Measurements from ENCODE around the gene AMD1. TPM values are rescaled to one million over a fixed set of nuclear protein-coding genes. Genes with fewer than 3 reads are reported as not detected.

The AMD1 gene
- total and polyA plus RNA-seq, 10 of the 15 experiments (the other 5 are each of a cell fraction or from before 2014, with no cell fraction given): 58.2 to 116 (median 79.3) TPM

DNA sequence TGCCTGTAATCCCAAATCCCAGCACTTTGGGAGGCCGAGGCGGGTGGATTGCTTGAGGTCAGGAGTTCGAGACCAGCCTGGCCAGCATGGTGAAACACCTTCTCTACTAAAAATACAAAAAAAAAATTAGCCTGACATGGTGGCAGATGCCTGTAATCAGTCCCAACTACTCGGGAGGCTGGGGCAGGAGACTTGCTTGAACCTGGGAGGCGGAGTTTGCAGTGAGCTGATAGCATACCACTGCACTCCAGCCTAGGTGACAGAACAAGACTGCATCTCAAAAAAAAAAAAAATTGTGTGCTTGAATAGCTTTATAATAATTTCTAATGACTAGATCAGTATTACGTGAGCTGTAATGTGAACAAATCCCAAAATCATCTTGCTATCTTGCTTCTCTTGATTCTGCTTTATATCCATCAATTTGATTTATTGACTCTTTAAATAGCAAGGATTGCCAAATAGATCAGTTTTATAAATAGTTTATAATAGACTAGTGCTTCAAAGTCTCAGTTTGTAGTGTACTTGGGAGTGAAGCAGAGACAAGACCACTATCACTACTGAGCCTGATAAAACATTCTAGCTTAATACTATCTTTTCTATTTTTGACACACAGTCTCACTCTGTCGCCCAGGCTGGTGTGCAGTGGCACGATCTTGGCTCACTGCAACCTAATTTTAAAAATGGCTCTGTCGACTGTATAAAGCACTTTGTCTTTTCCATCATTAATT is 7.1 kb downstream of the AMD1 start:
- Histone ChIP-seq H4K20me1 (ENCODE audit: control insufficient read depth, insufficient read depth) (peaks cover 11% of the 10 kb centered on the region; the same call in 1 of the 2 replicates), H3K9ac (ENCODE audit: control insufficient read depth, insufficient read depth, low read length) (0 out of 2 replicates have a peak overlapping the region, but pooled peaks have one; percentile 7), H3K9me3 (replicated peaks; ENCODE audit: control insufficient read depth, insufficient read depth, low read length) (no peaks in the 10 kb centered on the region), H3K4me2 (ENCODE audit: control insufficient read depth, insufficient read depth) (peak overlapping the region; percentile 81), H3K27me3 (replicated peaks in 1 of 2; ENCODE audit: control insufficient read depth in 2 of 2, insufficient read depth in 2 of 2, low read length in 1 of 2) (no peaks in the 10 kb centered on the region), H3K4me1 (ENCODE audit: control insufficient read depth, insufficient read depth, low read length) (peaks cover 67% of the 10 kb centered on the region), H3K27ac (ENCODE audit: control insufficient read depth, insufficient read depth) (0 out of 2 replicates have a peak overlapping the region, but pooled peaks have one; percentile 38), H3K79me2 (ENCODE audit: control insufficient read depth, insufficient read depth, low read length) (peaks cover 99% of the 10 kb centered on the region), H3K36me3 (ENCODE audit: control insufficient read depth in 2 of 2, insufficient read depth in 2 of 2, low read length in 1 of 2) (no peaks in the 10 kb centered on the region), H2AFZ (ENCODE audit: control insufficient read depth, low read depth, low read length) (no peak overlapping the region), H3K4me3 (peak overlapping the region; percentile 45)
- intact Hi-C loops (cut with micrococcal nuclease; ENCODE audit: unreplicated experiment): no loop called here
- DNase-seq (ENCODE audit: low read depth, low spot score) (no peak), ATAC-seq (0 out of 3 replicates have a peak, but pooled peaks have one; percentile 3), FAIRE-seq (no peak)
- TF ChIP-seq JUNB (IDR thresholded peaks at IDR 0.05) (no peak), IKZF2 (IDR thresholded peaks at IDR 0.05) (no peak), ZNF217 (IDR thresholded peaks at IDR 0.05) (no peak), ESRRA (IDR thresholded peaks at IDR 0.05; ENCODE audit: low read length) (no peak), RAD21 (IDR thresholded peaks at IDR 0.05; ENCODE audit: insufficient read depth, low read depth, low read length) (no peak), NBN (IDR thresholded peaks at IDR 0.05) (no peak), SMC3 (IDR thresholded peaks at IDR 0.05; ENCODE audit: borderline replicate concordance, low read length) (no peak)
- TF ChIP-seq, protein P1, sequence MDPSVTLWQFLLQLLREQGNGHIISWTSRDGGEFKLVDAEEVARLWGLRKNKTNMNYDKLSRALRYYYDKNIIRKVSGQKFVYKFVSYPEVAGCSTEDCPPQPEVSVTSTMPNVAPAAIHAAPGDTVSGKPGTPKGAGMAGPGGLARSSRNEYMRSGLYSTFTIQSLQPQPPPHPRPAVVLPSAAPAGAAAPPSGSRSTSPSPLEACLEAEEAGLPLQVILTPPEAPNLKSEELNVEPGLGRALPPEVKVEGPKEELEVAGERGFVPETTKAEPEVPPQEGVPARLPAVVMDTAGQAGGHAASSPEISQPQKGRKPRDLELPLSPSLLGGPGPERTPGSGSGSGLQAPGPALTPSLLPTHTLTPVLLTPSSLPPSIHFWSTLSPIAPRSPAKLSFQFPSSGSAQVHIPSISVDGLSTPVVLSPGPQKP (IDR thresholded peaks at IDR 0.05; ENCODE audit: low read depth, low read length): no peak
- TF ChIP-seq, protein P2, sequence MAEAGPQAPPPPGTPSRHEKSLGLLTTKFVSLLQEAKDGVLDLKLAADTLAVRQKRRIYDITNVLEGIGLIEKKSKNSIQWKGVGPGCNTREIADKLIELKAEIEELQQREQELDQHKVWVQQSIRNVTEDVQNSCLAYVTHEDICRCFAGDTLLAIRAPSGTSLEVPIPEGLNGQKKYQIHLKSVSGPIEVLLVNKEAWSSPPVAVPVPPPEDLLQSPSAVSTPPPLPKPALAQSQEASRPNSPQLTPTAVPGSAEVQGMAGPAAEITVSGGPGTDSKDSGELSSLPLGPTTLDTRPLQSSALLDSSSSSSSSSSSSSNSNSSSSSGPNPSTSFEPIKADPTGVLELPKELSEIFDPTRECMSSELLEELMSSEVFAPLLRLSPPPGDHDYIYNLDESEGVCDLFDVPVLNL (IDR thresholded peaks at IDR 0.05; ENCODE audit: low read depth, low read length): no peak
- TF ChIP-seq, protein P3, sequence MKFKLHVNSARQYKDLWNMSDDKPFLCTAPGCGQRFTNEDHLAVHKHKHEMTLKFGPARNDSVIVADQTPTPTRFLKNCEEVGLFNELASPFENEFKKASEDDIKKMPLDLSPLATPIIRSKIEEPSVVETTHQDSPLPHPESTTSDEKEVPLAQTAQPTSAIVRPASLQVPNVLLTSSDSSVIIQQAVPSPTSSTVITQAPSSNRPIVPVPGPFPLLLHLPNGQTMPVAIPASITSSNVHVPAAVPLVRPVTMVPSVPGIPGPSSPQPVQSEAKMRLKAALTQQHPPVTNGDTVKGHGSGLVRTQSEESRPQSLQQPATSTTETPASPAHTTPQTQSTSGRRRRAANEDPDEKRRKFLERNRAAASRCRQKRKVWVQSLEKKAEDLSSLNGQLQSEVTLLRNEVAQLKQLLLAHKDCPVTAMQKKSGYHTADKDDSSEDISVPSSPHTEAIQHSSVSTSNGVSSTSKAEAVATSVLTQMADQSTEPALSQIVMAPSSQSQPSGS (IDR thresholded peaks at IDR 0.05; ENCODE audit: low read length): no peak
- in situ Hi-C loops (cut with MboI): no loop called here
- RAD21 ChIA-PET (ENCODE audit: unreplicated experiment): interaction anchor here (1.2 to 4.8 kb wide), 6 partner anchors 8 to 199 kb away, joined by 3 to 18 read pairs (median 6); partner anchors contain the start of genes AMD1 and CDK19
- SMC1A ChIA-PET (ENCODE audit: uncharacterized antibody, unreplicated experiment): interaction anchor here (0.7 to 7.2 kb wide), 12 partner anchors 8 to 207 kb away, joined by 3 to 84 read pairs (median 4); partner anchors contain the start of genes CDK19 and GTF3C6
- no TSS peak for BruUV-seq (replicated peaks)
- CTCF ChIA-PET: interaction anchor here (0.6 to 2.2 kb wide), 6 partner anchors 17 to 202 kb away, joined by 3 to 10 read pairs (median 4); partner anchors contain the start of gene CDK19
- POLR2A ChIA-PET: interaction anchor here (0.8 to 1.3 kb wide), 2 partner anchors 16 to 66 kb away, joined by 3 read pairs; partner anchors contain the start of gene CDK19
- 48% methylated on average over 9 of the region's 9 CpGs for WGBS (ENCODE audit: insufficient coverage, insufficient replicate concordance, low lambda C conversion rate, missing lambda C conversion rate)

Data from GM12878 (cell line).